Liver (tissue), 9 donors: ENCODE data around the gene TMEM220. TPM values are rescaled to one million over a fixed set of nuclear protein-coding genes. Genes with fewer than 3 reads are reported as not detected.
"Not testable (repeated sequence)": the region's sequence is repeated elsewhere in the genome, so short reads cannot be mapped to it uniquely, and the experiment has no call there.

Experiments used
- DNase-seq: peaks from one replicate; pipeline ENCODE4 v3.0.0-alpha.2; 2017; ENCODE audit warnings: low spot score
- H3K27ac ChIP-seq, 2 donors: one replicate each; pipeline ENCODE4 v1.7.0; 2013; ENCODE audit warnings: inconsistent platforms in 2 of 2, low read length in 2 of 2, control low read depth in 1 of 2, low read depth in 1 of 2, mild to moderate bottlenecking in 1 of 2
- H3K27me3 ChIP-seq, 4 donors: one replicate each; pipeline versions ENCODE4 v1.6.1 to v1.7.0; 2013; ENCODE audit warnings: low read length in 3 of 4, inconsistent platforms in 1 of 4, mild to moderate bottlenecking in 1 of 4, moderate library complexity in 1 of 4; ENCODE audit not compliant: control insufficient read depth in 4 of 4, insufficient read depth in 4 of 4
- H3K36me3 ChIP-seq, 4 donors: one replicate each; pipeline versions ENCODE4 v1.6.1 to v1.7.0; 2013; ENCODE audit warnings: low read length in 3 of 4, mild to moderate bottlenecking in 3 of 4, low read depth in 1 of 4, moderate library complexity in 1 of 4; ENCODE audit not compliant: control insufficient read depth in 4 of 4, insufficient read depth in 3 of 4
- H3K4me1 ChIP-seq, 4 donors: one replicate each; pipeline versions ENCODE4 v1.6.1 to v1.7.0; 2013; ENCODE audit warnings: low read length in 3 of 4, mild to moderate bottlenecking in 3 of 4, moderate library complexity in 1 of 4; ENCODE audit not compliant: control insufficient read depth in 4 of 4, insufficient read depth in 4 of 4
- H3K4me3 ChIP-seq, 3 donors: one replicate each; pipeline versions ENCODE4 v1.6.1 to v1.7.0; 2013; ENCODE audit warnings: low read length in 3 of 3, control low read depth in 1 of 3, low read depth in 1 of 3, mild to moderate bottlenecking in 1 of 3
- H3K9ac ChIP-seq, 2 donors: one replicate each; pipeline ENCODE4 v1.7.0; 2013; ENCODE audit warnings: low read length in 2 of 2, mild to moderate bottlenecking in 2 of 2, moderate library complexity in 2 of 2, control low read depth in 1 of 2, low read depth in 1 of 2
- H3K9me3 ChIP-seq, 4 donors: one replicate each; pipeline versions ENCODE4 v1.6.1 to v1.7.0; 2013; ENCODE audit warnings: low read length in 3 of 4; ENCODE audit not compliant: control insufficient read depth in 4 of 4
- FOXA2 ChIP-seq: IDR thresholded peaks from 2 replicates; pipeline ENCODE4 v1.6.1; 2016; ENCODE audit warnings: antibody characterized with exemption
- GABPA ChIP-seq, 2 donors: IDR thresholded peaks in 1 of 2; conservative IDR thresholded peaks in 1 of 2; 2 replicates each; pipeline ENCODE4 v1.6.1; 2016; ENCODE audit warnings: antibody characterized with exemption in 2 of 2, mild to moderate bottlenecking in 1 of 2, moderate library complexity in 1 of 2
- HNF4G ChIP-seq: IDR thresholded peaks from 2 replicates; pipeline ENCODE4 v1.6.1; 2016; ENCODE audit warnings: antibody characterized with exemption
- JUND ChIP-seq, 2 donors: IDR thresholded peaks; 2 replicates each; pipeline ENCODE4 v1.6.1; 2016; ENCODE audit warnings: antibody characterized with exemption in 2 of 2
- RAD21 ChIP-seq, 2 donors: IDR thresholded peaks; 2 replicates each; pipeline ENCODE4 v1.6.1; 2016; ENCODE audit warnings: antibody characterized with exemption in 2 of 2, mild to moderate bottlenecking in 2 of 2
- RXRA ChIP-seq, 2 donors: IDR thresholded peaks; 2 replicates each; pipeline ENCODE4 v1.6.1; 2017 to 2018; ENCODE audit warnings: antibody characterized with exemption in 2 of 2, mild to moderate bottlenecking in 1 of 2
- SP1 ChIP-seq: IDR thresholded peaks from 2 replicates; pipeline ENCODE4 v1.6.1; 2018; ENCODE audit warnings: antibody characterized with exemption, mild to moderate bottlenecking
- TAF1 ChIP-seq: conservative IDR thresholded peaks from 2 replicates; pipeline ENCODE4 v1.6.1; 2016; ENCODE audit warnings: antibody characterized with exemption, mild to moderate bottlenecking
- YY1 ChIP-seq: IDR thresholded peaks from 2 replicates; pipeline ENCODE4 v1.6.1; 2016; ENCODE audit warnings: antibody characterized with exemption, mild to moderate bottlenecking
- WGBS: extraction: QIAGEN DNeasy Blood & Tissue Kit; methylation state at CpG from one replicate; pipeline ENCODE4 v1.1.7; 2013; 5-methylcytosine and 5-hydroxymethylcytosine counted together
- polyA plus RNA-seq, 2 donors: library from polyadenylated mRNA; stranded (reverse) in 1 of 2; unstranded in 1 of 2; fragments of 200-250 nt in 1 of 2; fragments of >200 nt in 1 of 2; fragmentation: Nextera tagmentation in 1 of 2; extraction: Ambion mirVana in 1 of 2; gene quantifications; one replicate each; pipeline versions ENCODE4 v1.2.1 to v1.2.3, GENCODE V29; 2013 to 2015
- total RNA-seq, 2 donors: library from RNA; depleted of rRNA; stranded (reverse); fragments of >200 nt; gene quantifications; one replicate each; pipeline ENCODE4 v1.2.3, GENCODE V29; 2014
- TF ChIP-seq, protein P1 (sequence below): IDR thresholded peaks from 2 replicates; pipeline ENCODE4 v1.6.1; 2016; ENCODE audit warnings: antibody characterized with exemption
- TF ChIP-seq, protein P2 (sequence below): IDR thresholded peaks from 2 replicates; pipeline ENCODE4 v1.6.1; 2016; ENCODE audit warnings: antibody characterized with exemption
- TF ChIP-seq, protein P3 (sequence below): IDR thresholded peaks from 2 replicates; pipeline ENCODE4 v1.6.1; 2016; ENCODE audit warnings: antibody characterized with exemption
- donor health status: healthy.
- donor health status: healthy.
- donor health status: healthy.
- donor health status: healthy.
- donor health status: healthy.

The TMEM220 gene
- total and polyA plus RNA-seq, 4 donors, result 19.6 to 126 (median 28.8) TPM

DNA sequence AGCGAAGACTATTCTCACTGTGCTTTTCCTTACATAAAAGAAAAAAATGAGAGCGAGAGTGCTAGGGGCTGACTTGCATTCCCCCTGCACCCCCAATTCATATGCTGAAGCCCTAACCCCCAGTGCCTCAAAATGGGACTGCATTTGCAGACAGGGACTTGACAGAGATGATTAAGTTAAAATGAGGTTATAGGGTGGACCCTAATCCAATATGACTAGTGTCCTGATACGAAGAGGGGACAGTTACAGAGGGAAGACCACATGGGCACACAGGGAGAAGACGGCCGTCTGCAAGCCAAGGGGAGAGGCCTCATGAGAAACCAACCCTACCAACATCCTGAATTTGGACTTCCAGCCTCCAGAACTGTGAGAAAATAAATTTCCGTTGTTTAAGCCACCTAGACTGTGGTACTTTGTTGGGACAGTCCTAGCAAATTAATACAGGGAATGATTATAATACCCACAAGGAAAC, 1.6 kb upstream of the TMEM220 start (continued):
- no peak for TF ChIP-seq RAD21 (IDR thresholded peaks at IDR 0.05)
- no peak for TF ChIP-seq JUND (IDR thresholded peaks at IDR 0.05)
- TF ChIP-seq FOXA2, result no peak
- TF ChIP-seq, protein P1, sequence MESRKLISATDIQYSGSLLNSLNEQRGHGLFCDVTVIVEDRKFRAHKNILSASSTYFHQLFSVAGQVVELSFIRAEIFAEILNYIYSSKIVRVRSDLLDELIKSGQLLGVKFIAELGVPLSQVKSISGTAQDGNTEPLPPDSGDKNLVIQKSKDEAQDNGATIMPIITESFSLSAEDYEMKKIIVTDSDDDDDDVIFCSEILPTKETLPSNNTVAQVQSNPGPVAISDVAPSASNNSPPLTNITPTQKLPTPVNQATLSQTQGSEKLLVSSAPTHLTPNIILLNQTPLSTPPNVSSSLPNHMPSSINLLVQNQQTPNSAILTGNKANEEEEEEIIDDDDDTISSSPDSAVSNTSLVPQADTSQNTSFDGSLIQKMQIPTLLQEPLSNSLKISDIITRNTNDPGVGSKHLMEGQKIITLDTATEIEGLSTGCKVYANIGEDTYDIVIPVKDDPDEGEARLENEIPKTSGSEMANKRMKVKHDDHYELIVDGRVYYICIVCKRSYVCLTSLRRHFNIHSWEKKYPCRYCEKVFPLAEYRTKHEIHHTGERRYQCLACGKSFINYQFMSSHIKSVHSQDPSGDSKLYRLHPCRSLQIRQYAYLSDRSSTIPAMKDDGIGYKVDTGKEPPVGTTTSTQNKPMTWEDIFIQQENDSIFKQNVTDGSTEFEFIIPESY, result no peak
- no peak for TF ChIP-seq TAF1

DNA sequence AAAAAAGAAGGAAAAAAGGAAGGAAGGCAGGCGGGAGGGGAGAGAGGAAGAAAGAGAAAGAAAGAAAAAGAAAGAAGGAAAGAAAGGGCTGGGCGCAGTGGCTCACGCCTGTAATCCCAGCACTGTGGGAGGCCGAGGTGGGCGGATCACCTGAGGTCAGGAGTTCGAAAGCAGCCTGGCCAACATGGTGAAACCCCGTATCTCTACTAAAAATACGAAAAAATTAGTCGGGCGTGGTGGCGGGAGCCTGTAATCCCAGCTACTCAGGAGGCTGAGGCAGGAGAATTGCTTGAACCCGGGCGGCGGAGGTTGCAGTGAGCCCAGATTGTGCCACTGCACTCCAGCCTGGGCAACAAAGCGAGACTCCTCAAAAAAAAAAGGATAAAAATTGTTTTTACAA, 424 bp upstream of the TMEM220 start:
- WGBS, result 7% methylated on average over 15 of the region's 15 CpGs
- DNase-seq, H3K9me3 ChIP-seq, H3K27me3 ChIP-seq, H3K36me3 ChIP-seq: not testable (repeated sequence)
- Histone ChIP-seq H3K4me1 (peaks cover 0 to 40% (median 33%) of the 10 kb centered on the region in 4 donors), H3K4me3 (peak overlapping the region; percentile 54 to 66 (median 60)), H3K9ac (peak overlapping the region; percentile 82 to 93), H3K27ac (peak overlapping the region; percentile 97 to 98)
- TF ChIP-seq RXRA (IDR thresholded peaks at IDR 0.05), result peak in 1 of 2 donors; percentile 46

GRCh38 chr17:10728331-10728892, 1.4 kb downstream of the TMEM220 start:
- no peaks in the 10 kb centered on the region for H3K9me3 ChIP-seq
- peak overlapping the region; percentile 54 to 66 (median 60) for H3K4me3 ChIP-seq
- no peak for DNase-seq
- H3K36me3 ChIP-seq, result peaks cover 0 to 9% (median 0%) of the 10 kb centered on the region in 4 donors
- peaks cover 2 to 56% (median 42%) of the 10 kb centered on the region in 4 donors for H3K4me1 ChIP-seq
- TF ChIP-seq, protein P1, result no peak
- TF ChIP-seq, protein P2, sequence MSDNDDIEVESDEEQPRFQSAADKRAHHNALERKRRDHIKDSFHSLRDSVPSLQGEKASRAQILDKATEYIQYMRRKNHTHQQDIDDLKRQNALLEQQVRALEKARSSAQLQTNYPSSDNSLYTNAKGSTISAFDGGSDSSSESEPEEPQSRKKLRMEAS, result no peak
- TF ChIP-seq, protein P3, sequence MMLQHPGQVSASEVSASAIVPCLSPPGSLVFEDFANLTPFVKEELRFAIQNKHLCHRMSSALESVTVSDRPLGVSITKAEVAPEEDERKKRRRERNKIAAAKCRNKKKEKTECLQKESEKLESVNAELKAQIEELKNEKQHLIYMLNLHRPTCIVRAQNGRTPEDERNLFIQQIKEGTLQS, result no peak
- TF ChIP-seq RAD21 (IDR thresholded peaks at IDR 0.05) (no peak), SP1 (no peak), HNF4G (no peak), JUND (IDR thresholded peaks at IDR 0.05) (no peak), GABPA (IDR thresholded peaks at IDR 0.05 in 1 of 2, conservative IDR thresholded peaks at IDR 0.05 in 1 of 2) (no peak), YY1 (no peak)
- 80% methylated on average over 10 of the region's 10 CpGs for WGBS
- no peaks in the 10 kb centered on the region for H3K27me3 ChIP-seq
- peak overlapping the region; percentile 97 to 98 for H3K27ac ChIP-seq
- peak overlapping the region; percentile 82 to 86 for H3K9ac ChIP-seq
